GM23248 (cell line): ENCODE data around the gene MRPL28. TPM values are rescaled to one million over a fixed set of nuclear protein-coding genes. Genes with fewer than 3 reads are reported as not detected.

Experiments
- DNase-seq: peaks from one replicate; pipeline ENCODE4 v3.0.0-alpha.2; 2015
- H2AFZ ChIP-seq: fragments of 200-600 bp; sonication (generic); 2 replicates; pipeline ENCODE4 v1.6.1; 2016; ENCODE audit warnings: antibody characterized with exemption
- H3F3A ChIP-seq: fragments of 200-600 bp; sonication (generic); 2 replicates; pipeline ENCODE4 v1.6.1; 2016; ENCODE audit warnings: mild to moderate bottlenecking, antibody characterized with exemption, mixed run types; ENCODE audit not compliant: insufficient read depth
- H3K27ac ChIP-seq: fragments of 200-600 bp; sonication (generic); 2 replicates; pipeline ENCODE4 v1.5.1; 2016; ENCODE audit warnings: mild to moderate bottlenecking
- H3K27me3 ChIP-seq: fragments of 200-600 bp; sonication (generic); replicated peaks from 2 replicates; pipeline ENCODE4 v1.6.1; 2016; ENCODE audit warnings: mild to moderate bottlenecking; ENCODE audit not compliant: insufficient read depth
- H3K36me3 ChIP-seq: fragments of 200-600 bp; sonication (generic); 2 replicates; pipeline ENCODE4 v1.6.1; 2016; ENCODE audit warnings: low read depth, mild to moderate bottlenecking
- H3K4me1 ChIP-seq: fragments of 200-600 bp; sonication (generic); 2 replicates; pipeline ENCODE4 v1.6.1; 2016; ENCODE audit warnings: mild to moderate bottlenecking; ENCODE audit not compliant: insufficient read depth
- H3K4me2 ChIP-seq: fragments of 200-600 bp; sonication (generic); one replicate; pipeline ENCODE4 v1.6.1; 2016; ENCODE audit warnings: mild to moderate bottlenecking; ENCODE audit not compliant: unreplicated experiment
- H3K4me3 ChIP-seq: fragments of 200-600 bp; sonication (generic); 2 replicates; pipeline ENCODE4 v1.5.1; 2016; ENCODE audit warnings: mild to moderate bottlenecking
- H3K79me2 ChIP-seq: fragments of 200-600 bp; sonication (generic); 2 replicates; pipeline ENCODE4 v1.6.1; 2016; ENCODE audit warnings: mild to moderate bottlenecking; ENCODE audit not compliant: insufficient read depth
- H3K9ac ChIP-seq: fragments of 200-600 bp; sonication (generic); 2 replicates; pipeline ENCODE4 v1.6.1; 2016; ENCODE audit warnings: mild to moderate bottlenecking
- H3K9me2 ChIP-seq: fragments of 200-600 bp; sonication (generic); 2 replicates; pipeline ENCODE4 v1.6.1; 2016; ENCODE audit warnings: mixed run types, mild to moderate bottlenecking, moderate library complexity; ENCODE audit not compliant: insufficient read depth
- H3K9me3 ChIP-seq: fragments of 200-600 bp; sonication (generic); one replicate; pipeline ENCODE4 v1.6.1; 2017; ENCODE audit warnings: low read depth
- H4K20me1 ChIP-seq: fragments of 200-600 bp; sonication (generic); 2 replicates; pipeline ENCODE4 v1.6.0; 2016; ENCODE audit not compliant: insufficient read depth
- EZH2 ChIP-seq: fragments of 200-600 bp; sonication (generic); IDR thresholded peaks from 2 replicates; pipeline ENCODE4 v1.6.1; 2018; ENCODE audit warnings: antibody characterized with exemption, mild to moderate bottlenecking; ENCODE audit not compliant: insufficient read depth, poor library complexity, severe bottlenecking
- EZH2phosphoT487 ChIP-seq: fragments of 200-600 bp; sonication (generic); IDR thresholded peaks from 2 replicates; pipeline ENCODE4 v1.6.1; 2018; ENCODE audit warnings: antibody characterized with exemption, moderate library complexity, mild to moderate bottlenecking, low read depth; ENCODE audit not compliant: insufficient read depth
- WGBS, 2 experiments: methylation state at CpG; one replicate each; pipeline ENCODE4 v1.1.6; 2015 to 2017; ENCODE audit warnings: low lambda C conversion rate in 2 of 2, low coverage in 1 of 2; ENCODE audit errors: missing lambda C conversion rate in 2 of 2; 5-methylcytosine and 5-hydroxymethylcytosine counted together
- in situ Hi-C: fragments of 300-500 bp; cut with MboI; formaldehyde crosslinking; loops from 2 replicates; pipeline ENCODE4 v1.15.0; 2020
- polyA plus RNA-seq: library from polyadenylated mRNA; unstranded; fragments of >200 nt; fragmentation: Nextera tagmentation; extraction: Ambion mirVana; gene quantifications from 2 replicates; pipeline ENCODE4 v1.2.1, GENCODE V29; 2016
- total RNA-seq: library from RNA; depleted of rRNA; stranded (reverse); fragments of >200 nt; shearing (Covaris generic); gene quantifications from 2 replicates; pipeline ENCODE4 v1.2.3, GENCODE V29; 2014

Gene MRPL28
- total and polyA plus RNA-seq, 2 experiments from 2014 or later, result 103 to 108 TPM

DNA sequence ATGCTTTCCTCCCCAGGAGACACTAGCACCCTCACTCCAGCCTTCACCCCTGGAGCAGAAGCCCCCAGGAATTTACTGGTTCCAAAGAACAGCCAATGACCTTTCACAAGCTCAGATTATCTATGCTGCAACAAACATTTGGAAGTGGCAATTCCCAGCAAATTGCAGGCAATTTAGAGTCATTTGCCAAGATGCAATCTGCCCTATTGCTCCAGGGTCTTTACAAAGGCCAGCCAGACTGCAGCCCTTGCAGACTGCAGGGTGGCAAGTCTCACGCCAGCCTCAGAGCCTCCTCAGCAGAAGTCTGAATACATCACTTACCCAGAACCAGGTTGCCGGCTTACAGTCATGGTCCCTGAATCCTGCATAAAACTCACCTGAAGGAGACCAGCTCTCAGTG, 39.6 kb downstream of the MRPL28 start:
- in situ Hi-C loops, result no loop called here
- H3K4me3 ChIP-seq, result no peak overlapping the region
- H2AFZ ChIP-seq, result no peak overlapping the region
- H4K20me1 ChIP-seq, result peaks cover 7% of the 10 kb centered on the region; the same call in 1 of the 2 replicates
- peak overlapping the region; percentile 39 for H3K27ac ChIP-seq
- H3F3A ChIP-seq, result peaks cover 11% of the 10 kb centered on the region; the same call in 1 of the 2 replicates
- H3K9me3 ChIP-seq, result no peaks in the 10 kb centered on the region
- no peaks in the 10 kb centered on the region for H3K9me2 ChIP-seq
- TF ChIP-seq EZH2phosphoT487, result no peak
- TF ChIP-seq EZH2, result no peak
- H3K79me2 ChIP-seq, result peaks cover 98% of the 10 kb centered on the region
- H3K4me1 ChIP-seq, result peaks cover 24% of the 10 kb centered on the region
- no peaks in the 10 kb centered on the region for H3K27me3 ChIP-seq
- H3K4me2 ChIP-seq, result no peak overlapping the region
- H3K9ac ChIP-seq, result peak overlapping the region; percentile 42
- H3K36me3 ChIP-seq, result no peaks in the 10 kb centered on the region
- DNase-seq, result no peak
- WGBS, 2 experiments, result 65 to 73% methylated on average over 2 of the region's 2 CpGs

DNA sequence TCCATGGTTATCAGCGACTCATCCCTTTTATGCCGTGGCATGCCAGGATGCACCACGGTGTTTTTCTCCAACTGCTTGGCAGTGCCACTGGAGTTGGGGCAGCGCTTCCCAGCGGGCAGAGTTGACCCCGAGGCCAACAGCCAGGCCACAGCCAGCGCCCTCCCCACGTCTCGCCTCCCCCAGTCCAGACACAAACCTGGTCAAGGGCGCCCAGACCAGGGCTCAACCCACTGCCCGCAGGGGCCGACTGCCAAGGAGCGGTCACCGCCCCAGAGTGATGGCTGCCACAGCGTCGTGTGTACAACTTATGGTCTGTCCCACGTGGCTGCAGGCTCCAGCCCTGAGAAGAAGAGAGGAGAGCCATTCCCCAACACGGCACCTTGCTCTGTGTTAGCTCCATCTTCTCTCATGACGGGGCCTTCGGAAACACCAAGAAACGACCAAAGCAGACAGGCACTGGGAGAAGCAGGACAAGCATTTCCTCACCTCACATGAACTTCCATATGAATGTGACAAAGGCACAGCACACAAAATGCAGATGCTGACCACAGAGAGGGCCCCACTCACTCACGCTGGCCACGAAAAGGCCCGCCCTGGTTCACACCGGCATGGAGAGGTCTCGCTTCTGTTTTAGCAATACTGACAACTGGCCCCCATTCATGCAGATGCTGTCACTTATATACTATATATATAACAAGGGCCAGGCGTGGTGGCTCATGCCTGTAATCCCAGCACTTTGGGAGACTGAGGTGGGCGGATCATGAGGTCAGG, 44.8 kb downstream of the MRPL28 start:
- no peak for DNase-seq
- H3K9ac ChIP-seq, result no peak overlapping the region
- peaks cover 8% of the 10 kb centered on the region; the same call in 1 of the 2 replicates for H3F3A ChIP-seq
- H3K4me2 ChIP-seq, result no peak overlapping the region
- 95 to 96% methylated on average over 28 of the region's 28 CpGs for WGBS, 2 experiments
- no peaks in the 10 kb centered on the region for H3K36me3 ChIP-seq
- no peak overlapping the region for H3K27ac ChIP-seq
- H3K4me3 ChIP-seq, result no peak overlapping the region
- in situ Hi-C loops, result no loop called here
- H3K9me2 ChIP-seq, result no peaks in the 10 kb centered on the region
- no peaks in the 10 kb centered on the region for H3K27me3 ChIP-seq
- no peak overlapping the region for H2AFZ ChIP-seq
- peaks cover 96% of the 10 kb centered on the region for H3K79me2 ChIP-seq
- H3K9me3 ChIP-seq, result no peaks in the 10 kb centered on the region
- TF ChIP-seq EZH2, result no peak
- TF ChIP-seq EZH2phosphoT487, result no peak
- H4K20me1 ChIP-seq, result peaks cover 8% of the 10 kb centered on the region
- H3K4me1 ChIP-seq, result peaks cover 10% of the 10 kb centered on the region; the same call in 1 of the 2 replicates

DNA sequence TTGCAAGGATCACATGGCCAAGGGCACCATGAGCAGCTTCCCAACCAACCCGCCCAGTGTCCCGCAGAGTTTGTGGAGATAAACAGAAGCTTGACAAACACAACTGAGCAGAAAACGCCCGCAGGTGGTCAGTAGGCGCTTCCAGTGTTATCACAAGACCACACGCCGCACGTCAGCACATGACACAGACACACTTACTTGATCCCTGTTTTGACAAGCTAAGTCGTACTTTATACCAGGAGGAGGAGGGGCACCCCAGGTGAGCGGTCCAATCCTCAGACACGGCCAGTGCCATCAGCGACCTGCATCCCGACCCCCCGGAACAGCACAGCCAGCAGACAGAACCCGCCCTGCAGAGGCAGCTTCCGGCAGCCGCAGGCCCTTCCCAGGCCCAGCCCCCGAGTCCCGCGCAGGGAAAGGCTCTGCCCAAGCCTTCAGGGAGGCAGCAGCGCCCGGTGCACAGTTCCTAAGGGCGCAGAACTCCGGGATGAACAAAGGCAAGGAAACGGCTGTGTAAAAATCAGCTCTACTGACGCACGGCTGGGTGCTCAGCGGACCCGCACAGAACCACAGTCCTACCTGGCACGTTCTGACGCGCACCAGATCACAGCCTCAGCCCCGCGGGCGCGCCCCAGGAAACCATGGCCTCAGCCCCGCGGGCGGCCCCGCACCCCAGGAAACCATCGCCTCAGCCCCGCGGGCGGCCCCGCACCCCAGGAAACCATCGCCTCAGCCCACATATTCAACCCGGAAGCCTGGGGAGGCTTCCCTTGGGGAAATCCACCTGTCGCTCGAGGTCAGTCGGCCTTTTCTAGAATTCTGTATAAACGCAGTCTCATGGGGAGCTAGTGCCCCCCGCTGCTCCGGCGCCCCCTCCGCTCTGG, 45.6 kb downstream of the MRPL28 start:
- Histone ChIP-seq H3K4me1 (peaks cover 10% of the 10 kb centered on the region; the same call in 1 of the 2 replicates), H4K20me1 (peaks cover 8% of the 10 kb centered on the region), H3K36me3 (no peaks in the 10 kb centered on the region), H3K9me3 (no peaks in the 10 kb centered on the region), H3K9ac (no peak overlapping the region), H2AFZ (no peak overlapping the region), H3K4me2 (no peak overlapping the region), H3F3A (peaks cover 7% of the 10 kb centered on the region; the same call in 1 of the 2 replicates), H3K27me3 (no peaks in the 10 kb centered on the region), H3K4me3 (no peak overlapping the region), H3K9me2 (no peaks in the 10 kb centered on the region), H3K27ac (no peak overlapping the region), H3K79me2 (peaks cover 96% of the 10 kb centered on the region)
- no peak for DNase-seq
- in situ Hi-C loops, result no loop called here
- TF ChIP-seq EZH2phosphoT487 (no peak), EZH2 (no peak)
- 90 to 92% methylated on average over 40 to 51 of the region's 55 CpGs for WGBS, 2 experiments

DNA sequence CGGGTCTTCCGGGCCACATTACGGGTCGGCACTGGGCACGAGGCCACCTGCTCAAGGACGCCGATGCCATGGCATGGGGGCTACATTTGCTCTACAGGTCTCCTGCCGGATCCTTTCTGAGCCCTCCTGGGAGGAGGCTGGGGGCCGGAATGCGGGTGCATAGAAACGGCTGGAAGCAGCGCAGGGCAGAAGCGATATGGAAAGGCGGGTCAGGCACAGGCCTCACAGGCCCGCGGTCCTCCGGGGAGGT, 46.2 kb downstream of the MRPL28 start:
- H3K79me2 ChIP-seq, result peaks cover 96% of the 10 kb centered on the region
- 91 to 96% methylated on average over 16 to 17 of the region's 17 CpGs for WGBS, 2 experiments
- no peak overlapping the region for H3K4me2 ChIP-seq
- H2AFZ ChIP-seq, result no peak overlapping the region
- H3K4me3 ChIP-seq, result no peak overlapping the region
- in situ Hi-C loops, result no loop called here
- H3K4me1 ChIP-seq, result peaks cover 10% of the 10 kb centered on the region; the same call in 1 of the 2 replicates
- peaks cover 8% of the 10 kb centered on the region for H4K20me1 ChIP-seq
- no peaks in the 10 kb centered on the region for H3K36me3 ChIP-seq
- TF ChIP-seq EZH2phosphoT487 (no peak), EZH2 (no peak)
- H3K9ac ChIP-seq, result no peak overlapping the region
- H3K9me2 ChIP-seq, result no peaks in the 10 kb centered on the region
- H3K27ac ChIP-seq, result no peak overlapping the region
- no peaks in the 10 kb centered on the region for H3K9me3 ChIP-seq
- H3K27me3 ChIP-seq, result no peaks in the 10 kb centered on the region
- H3F3A ChIP-seq, result peaks cover 7% of the 10 kb centered on the region; the same call in 1 of the 2 replicates
- no peak for DNase-seq
